IMR-90 (cell line): ENCODE data around the gene DUS1L.

Source experiments
- FOS ChIP-seq: fragments of 150-350 bp; IDR thresholded peaks from 2 replicates; pipeline ENCODE4 v1.6.1; 2016; ENCODE audit warnings: low read depth, low read length
- POLR2A ChIP-seq: IDR thresholded peaks from 2 replicates; pipeline ENCODE4 v1.6.1; 2012; ENCODE audit warnings: mild to moderate bottlenecking, low read depth, low read length
- RCOR1 ChIP-seq: IDR thresholded peaks from 2 replicates; pipeline ENCODE4 v1.6.1; 2012; ENCODE audit warnings: mild to moderate bottlenecking, low read length, improper control_type of control experiment; ENCODE audit not compliant: insufficient replicate concordance
- TF ChIP-seq, protein P1 (sequence below): conservative IDR thresholded peaks from 2 replicates; pipeline ENCODE4 v1.5.1; 2012; ENCODE audit warnings: mild to moderate bottlenecking, low read depth, low read length, improper control_type of control experiment

DNA sequence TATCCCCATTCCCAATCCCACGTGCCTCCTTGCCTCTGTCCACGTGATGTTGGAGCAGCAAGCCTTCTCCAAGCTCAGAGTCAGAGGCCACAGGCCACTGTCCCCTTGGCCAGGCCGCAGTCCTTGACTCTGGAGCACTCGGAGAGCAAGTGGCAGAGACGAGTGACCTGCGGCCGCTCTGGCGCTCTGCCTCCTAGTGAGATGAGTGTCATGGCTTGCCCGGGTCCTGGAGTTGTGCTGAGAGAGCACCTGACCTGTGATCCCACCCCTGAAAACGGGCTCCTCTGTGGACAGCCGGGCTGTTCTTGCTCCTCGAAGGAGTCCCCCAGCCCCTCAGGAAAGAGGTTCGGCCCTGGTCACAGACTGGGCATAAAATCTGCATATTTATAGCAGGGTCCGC lies 42.4 kb upstream of the DUS1L start:
- TF ChIP-seq, protein P1, sequence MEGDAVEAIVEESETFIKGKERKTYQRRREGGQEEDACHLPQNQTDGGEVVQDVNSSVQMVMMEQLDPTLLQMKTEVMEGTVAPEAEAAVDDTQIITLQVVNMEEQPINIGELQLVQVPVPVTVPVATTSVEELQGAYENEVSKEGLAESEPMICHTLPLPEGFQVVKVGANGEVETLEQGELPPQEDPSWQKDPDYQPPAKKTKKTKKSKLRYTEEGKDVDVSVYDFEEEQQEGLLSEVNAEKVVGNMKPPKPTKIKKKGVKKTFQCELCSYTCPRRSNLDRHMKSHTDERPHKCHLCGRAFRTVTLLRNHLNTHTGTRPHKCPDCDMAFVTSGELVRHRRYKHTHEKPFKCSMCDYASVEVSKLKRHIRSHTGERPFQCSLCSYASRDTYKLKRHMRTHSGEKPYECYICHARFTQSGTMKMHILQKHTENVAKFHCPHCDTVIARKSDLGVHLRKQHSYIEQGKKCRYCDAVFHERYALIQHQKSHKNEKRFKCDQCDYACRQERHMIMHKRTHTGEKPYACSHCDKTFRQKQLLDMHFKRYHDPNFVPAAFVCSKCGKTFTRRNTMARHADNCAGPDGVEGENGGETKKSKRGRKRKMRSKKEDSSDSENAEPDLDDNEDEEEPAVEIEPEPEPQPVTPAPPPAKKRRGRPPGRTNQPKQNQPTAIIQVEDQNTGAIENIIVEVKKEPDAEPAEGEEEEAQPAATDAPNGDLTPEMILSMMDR: no peak
- no peak for TF ChIP-seq POLR2A
- TF ChIP-seq FOS: no peak
- TF ChIP-seq RCOR1: no peak
